Measurements from ENCODE around the gene ZNF581.

ZNF581 gene

GRCh38 chr19:55633861-55634260 lies 9.6 kb upstream of the ZNF581 start:
- DNase-seq, result no peak

- no peak for DNase-seq
Observed at GRCh38 chr19:55635334-55635717, 8.1 kb upstream of the ZNF581 start.

- no peak for DNase-seq
Observed at GRCh38 chr19:55635856-55636440, 7.5 kb upstream of the ZNF581 start.

GRCh38 chr19:55636723-55637122 lies 6.7 kb upstream of the ZNF581 start:
- no peak for DNase-seq

GRCh38 chr19:55637534-55637933 lies 5.9 kb upstream of the ZNF581 start:
- no peak for DNase-seq

- DNase-seq, result peak; percentile 48 to 61
Observed at GRCh38 chr19:55638864-55639359, 4.5 kb upstream of the ZNF581 start.

- peak; percentile 72 to 76 for DNase-seq
Observed at GRCh38 chr19:55640043-55640576, 3.3 kb upstream of the ZNF581 start.

GRCh38 chr19:55640577-55641425 lies 2.6 kb upstream of the ZNF581 start, which contains the start of gene ZNF580:
Gene ZNF580, plus strand, starts transcription at chr19:55641002. Its CDS starts 1,507 bp downstream, at chr19:55642509.
- DNase-seq, result peak; percentile 57 to 64

- DNase-seq, result peak; percentile 25 to 32
Observed at GRCh38 chr19:55641426-55642152, 1.9 kb upstream of the ZNF581 start.

- DNase-seq, result peak in 1 of 2 donors; percentile 35
Observed at GRCh38 chr19:55642153-55643002, 1.1 kb upstream of the ZNF581 start.

- no peak for DNase-seq
Observed at GRCh38 chr19:55643887-55644176, 383 bp downstream of the ZNF581 start.

- DNase-seq, result no peak
Observed at GRCh38 chr19:55644191-55644833, 863 bp downstream of the ZNF581 start.

GRCh38 chr19:55644842-55645511 lies 1.5 kb downstream of the ZNF581 start:
- no peak for DNase-seq

- no peak for DNase-seq
Observed at GRCh38 chr19:55645512-55645881, 2.0 kb downstream of the ZNF581 start.

GRCh38 chr19:55646889-55647731 lies 3.7 kb downstream of the ZNF581 start:
- no peak for DNase-seq

- DNase-seq, result peak; percentile 67 to 74
Observed at GRCh38 chr19:55647732-55648584, 4.5 kb downstream of the ZNF581 start, which contains the start of gene CCDC106. Gene CCDC106, plus strand, starts transcription at chr19:55648212. Its CDS starts 835 bp downstream, at chr19:55649047.

- DNase-seq, result no peak
Observed at GRCh38 chr19:55648585-55649267, 5.3 kb downstream of the ZNF581 start.

- DNase-seq, result no peak
Observed at GRCh38 chr19:55649268-55650125, 6.0 kb downstream of the ZNF581 start.
